HG02571 (cell line): Measurements from ENCODE around the gene EPHB1.
"Not testable (repeated sequence)": the region's sequence is repeated elsewhere in the genome, so short reads cannot be mapped to it uniquely, and the experiment has no call there.

Experiments used
- ATAC-seq: cut with Tn5 transposase; IDR thresholded peaks from one replicate; pipeline ENCODE4 v1.9.1; 2021; ENCODE audit warnings: mild to moderate bottlenecking, moderate library complexity; ENCODE audit not compliant: unreplicated experiment

Gene EPHB1

DNA sequence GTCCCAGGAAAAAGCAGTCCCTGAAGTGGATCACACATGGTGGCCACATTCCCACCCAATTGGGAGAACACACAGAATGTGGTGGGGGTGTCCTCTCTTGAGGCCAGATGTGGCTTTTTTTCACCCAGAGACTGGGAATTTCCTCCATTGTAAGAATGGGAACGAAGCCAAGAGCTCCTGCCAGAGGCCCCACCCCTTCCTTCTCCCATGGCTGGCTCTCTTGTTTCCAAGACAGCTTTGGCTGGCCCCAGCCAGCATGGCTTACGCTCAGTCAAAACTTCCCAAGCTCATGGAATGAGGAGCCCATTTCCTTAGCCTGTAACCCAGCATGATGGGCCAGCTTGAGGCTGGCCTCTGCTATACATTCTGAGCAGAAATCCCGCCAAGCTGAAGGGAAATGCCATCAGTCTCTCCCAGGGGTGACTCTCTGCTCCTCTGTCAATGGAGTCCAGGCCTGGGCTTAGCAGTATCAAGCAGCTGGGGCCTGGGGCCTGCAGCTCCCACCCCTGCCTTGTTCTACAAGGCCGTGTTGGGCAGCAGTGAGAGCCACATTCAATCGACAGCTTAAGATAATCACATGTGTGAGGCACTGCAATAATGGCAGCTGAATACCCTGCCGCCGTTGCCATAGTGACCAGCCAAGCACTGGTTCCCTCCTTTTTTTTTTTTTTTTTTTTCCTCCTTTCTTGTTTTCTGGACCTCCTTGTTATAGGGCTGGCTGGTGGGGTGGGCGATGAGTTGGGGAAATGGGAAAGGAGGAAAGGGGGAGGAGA, 142.4 kb downstream of the EPHB1 start:
- ATAC-seq = no peak

DNA sequence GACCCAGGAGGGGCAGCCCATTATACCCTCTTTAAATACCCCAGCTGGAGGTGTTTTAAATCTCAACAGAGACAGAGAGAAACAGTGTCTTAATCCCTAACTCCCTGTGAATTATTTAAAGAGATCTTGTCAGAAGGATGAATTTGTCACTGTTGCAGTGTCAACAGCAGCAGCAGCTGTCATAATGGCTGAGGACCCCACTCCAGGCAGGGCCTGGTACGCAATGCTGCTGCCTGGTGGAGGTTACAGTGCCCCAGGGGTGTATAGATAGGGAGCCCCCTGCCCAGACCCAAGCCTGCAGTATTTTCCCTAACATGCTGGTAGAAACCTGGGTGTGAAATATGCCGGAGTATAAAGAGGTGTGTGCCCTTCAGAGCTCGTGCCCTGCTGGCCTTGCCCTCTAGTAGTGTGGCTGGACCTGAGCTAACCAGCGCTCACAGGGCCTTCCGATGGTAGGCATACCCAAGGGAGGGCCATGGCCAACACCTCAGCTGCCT, 143.0 kb downstream of the EPHB1 start:
- no peak for ATAC-seq

DNA sequence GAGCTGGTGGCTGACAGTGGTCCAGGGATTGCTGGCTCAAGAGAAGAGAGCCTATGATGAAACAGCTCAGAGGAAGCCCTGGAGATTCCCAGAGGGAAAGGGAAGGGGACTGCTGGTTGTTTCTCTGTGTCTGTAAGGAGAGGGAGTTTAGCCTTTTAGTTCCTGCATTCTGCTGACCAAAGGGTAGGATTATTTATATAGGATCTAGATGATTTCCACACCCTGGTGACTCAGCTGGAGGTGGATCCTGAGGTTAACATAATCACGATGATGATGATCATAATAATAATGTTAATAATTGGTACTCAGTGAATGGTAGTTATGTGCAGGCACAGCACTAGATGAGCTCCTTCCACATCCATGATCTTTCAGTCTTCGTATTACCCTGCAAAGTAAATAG, 144.9 kb downstream of the EPHB1 start:
- no peak for ATAC-seq

DNA sequence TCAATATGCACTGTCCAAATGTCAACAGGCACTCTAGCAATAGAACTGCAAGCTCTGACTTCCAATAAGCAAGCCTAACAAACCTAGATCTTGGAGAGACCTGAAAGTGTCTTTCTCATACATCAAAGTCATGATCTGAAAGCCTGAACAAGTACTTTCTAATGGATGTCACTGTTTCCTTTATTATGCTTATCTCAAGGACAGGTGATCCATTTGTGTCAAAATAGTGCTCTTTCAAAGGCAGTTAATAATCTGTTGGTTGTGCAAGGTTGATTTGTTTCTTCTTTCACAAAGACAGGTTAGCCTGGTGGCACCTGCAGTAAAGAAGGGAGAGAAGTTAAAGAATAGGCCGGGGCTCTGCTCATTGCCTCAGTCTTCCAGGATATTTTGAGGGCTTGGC, 146.8 kb downstream of the EPHB1 start:
- no peak for ATAC-seq

DNA sequence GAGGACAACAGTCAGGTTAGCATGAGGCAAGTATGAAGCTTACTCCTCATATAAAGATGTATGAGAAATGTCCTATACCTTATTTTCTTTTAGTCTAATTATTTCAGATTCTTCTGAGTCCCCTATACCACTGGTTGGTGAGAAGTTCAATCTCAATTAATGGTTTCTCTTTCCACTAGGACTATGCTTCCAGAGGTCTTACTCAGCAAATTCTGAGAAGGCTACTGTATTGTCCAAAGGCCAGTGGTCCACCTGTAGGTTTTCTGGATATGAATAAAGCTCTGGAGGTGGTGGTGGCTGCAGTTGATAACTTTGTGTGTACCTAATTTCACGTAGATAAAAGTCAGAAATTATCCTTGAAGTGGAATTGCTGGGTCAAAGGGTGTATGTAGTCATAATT, 149.4 kb downstream of the EPHB1 start:
- ATAC-seq = no peak

DNA sequence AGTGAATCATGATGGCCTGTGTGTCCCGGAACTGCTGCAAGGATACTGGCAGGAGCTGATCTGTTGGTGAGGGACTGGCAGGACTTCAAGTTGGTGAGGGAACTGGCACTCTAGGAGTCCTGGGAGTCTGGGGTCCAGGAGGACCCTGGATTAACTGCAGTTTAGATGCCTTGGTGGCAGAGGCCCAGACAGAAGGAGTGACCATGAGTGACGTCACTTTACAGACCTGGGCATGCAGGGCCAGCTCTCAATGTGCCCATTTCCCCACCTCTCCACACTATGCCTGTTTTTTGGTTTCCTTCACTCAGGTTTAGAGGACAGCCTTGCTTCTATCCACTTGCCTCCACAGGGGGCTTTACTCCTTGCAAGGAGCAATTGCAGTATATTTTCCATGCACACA, 154.1 kb downstream of the EPHB1 start:
- ATAC-seq = no peak

DNA sequence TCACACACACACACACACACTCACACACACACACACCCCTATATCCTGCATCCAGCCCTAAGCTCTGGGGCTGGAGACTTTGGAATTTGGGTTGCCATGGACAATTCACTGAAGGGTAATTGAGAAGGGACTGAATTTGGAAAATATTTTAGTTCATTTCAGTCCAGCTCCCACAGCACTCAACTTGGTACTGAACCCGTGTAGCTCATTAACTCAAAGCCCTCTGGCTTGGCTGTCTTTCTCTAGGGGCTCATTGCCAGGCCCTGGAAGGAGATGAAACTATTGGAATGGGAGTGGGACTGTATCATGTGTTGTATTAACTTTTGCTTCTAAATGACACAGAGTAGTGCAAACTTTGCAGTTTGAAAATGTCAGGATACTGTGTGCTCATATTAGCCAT, 157.3 kb downstream of the EPHB1 start:
- no peak for ATAC-seq

DNA sequence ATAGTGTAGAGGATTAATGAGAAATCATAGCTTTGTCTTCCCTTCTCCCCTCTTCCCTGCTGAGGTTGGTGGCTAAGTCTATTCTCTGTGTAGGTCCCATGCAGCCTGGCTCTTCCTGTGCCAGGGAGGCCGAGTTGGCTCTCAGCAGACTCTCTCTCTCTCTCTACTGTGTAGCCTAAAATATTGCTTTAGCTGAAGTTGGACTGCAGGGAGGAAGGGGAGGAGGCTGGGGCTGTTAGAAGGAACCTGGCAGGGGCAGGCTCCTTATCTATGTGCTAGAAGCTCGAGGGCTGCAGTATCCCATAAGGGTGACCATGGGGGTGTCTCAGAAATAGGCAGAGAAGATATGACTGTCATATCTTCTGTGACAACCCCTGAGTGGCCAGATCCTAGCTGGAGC, 160.8 kb downstream of the EPHB1 start:
- ATAC-seq = no peak

DNA sequence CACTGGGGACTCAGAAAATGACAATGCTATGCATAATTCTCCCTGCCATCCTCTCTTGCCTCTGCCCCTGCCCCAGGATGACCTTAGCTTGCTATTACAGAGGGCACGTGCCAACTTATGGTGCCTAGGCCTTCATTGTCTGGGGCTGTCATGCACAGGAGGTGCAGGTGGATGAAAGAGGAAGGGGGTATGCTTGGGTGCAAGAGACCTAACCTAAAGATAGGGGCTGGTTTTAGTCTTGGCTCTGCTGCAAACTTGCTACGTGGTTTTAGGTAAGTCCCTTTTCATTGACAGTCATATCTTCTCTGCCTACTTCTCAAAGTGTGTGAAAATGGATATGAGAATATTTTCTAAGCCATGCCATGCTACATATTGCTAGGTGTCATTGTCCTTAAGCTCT, 161.3 kb downstream of the EPHB1 start:
- ATAC-seq = peak; percentile 64

DNA sequence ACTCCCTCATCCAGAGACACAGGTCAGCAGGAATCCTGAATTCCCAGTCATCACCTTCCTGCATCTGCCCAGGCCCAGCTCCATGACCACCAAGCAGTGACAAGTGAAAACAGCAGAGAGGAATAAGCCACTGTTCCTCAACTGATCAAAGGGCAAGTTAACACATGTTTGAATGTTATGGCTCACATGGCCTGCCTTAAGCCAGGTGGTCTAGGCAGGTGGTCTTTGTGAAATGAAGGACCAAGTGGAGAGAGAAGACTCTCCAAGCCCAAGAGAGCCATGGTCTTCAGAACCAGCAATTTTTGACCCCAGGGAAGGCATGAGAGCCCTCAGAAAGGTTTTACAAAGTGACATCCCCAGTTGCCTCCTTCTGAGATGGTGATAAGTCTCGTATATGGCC, 161.8 kb downstream of the EPHB1 start:
- ATAC-seq = no peak

DNA sequence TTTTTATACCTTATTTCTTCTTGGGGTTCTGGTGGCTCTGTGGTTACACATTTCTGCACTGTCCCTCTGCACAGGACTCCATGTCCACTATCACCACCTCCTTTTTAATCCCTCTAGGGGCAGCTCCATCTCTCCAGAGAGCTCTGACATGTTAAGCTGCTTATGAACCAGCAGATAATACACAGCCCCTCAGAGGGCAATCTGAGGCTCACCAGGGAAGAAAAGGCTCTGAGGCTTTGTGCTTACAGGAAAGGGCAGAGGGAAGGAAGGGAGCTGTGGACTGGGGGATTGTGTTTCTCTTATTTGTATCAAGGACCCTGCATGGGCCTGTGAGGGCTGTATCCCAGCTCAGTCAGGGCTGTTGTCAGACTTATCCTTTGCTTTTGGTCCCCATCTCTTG, 164.5 kb downstream of the EPHB1 start:
- no peak for ATAC-seq

DNA sequence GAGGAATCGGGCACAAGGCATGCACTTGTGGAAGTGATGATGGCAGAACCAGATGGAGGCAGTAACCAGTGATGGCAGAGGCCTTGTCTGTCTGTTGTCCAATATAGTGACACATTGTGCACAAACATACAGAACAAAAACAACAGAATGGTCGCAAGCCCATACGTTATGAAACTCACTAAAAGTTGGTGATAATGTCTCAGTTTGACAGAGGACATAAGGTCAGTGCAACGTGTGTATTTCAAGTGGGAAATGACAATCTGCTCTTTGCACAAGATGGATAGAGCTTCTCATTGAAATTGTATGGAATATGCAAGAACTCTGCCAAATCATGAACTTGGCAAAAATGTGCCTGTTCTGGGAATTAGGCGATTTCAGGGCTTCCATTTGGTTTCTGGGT, 169.2 kb downstream of the EPHB1 start:
- no peak for ATAC-seq

DNA sequence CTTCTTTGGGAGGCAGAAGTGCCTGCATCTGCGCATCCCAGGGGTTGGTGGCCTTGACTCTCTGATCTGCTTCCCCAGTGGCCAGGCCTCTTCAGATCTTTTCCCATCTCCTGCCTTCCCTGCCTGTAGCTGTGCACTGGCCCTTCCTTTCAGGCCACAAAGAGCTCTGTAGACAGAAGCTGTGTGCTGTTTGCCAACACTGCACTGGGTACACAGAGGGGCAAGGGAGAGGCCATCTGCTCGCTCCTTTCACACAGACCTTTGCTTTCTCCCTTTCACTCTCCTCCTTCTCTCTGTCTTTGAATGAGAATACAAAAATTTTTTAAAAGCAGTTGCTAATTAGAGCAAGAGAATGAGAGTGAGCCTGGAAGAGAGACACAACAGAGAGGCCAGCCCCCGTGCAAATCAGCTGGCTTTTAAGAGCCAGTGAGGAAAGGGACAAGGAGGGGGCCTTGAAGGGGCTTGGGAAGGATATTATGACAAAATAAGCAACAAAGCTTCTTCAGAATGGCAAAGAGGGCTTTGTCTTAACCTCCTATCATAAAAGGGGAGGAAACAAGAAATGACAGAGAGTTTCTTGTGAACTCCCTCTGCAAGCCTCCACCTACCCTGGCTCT, 170.9 kb downstream of the EPHB1 start:
- no peak for ATAC-seq

DNA sequence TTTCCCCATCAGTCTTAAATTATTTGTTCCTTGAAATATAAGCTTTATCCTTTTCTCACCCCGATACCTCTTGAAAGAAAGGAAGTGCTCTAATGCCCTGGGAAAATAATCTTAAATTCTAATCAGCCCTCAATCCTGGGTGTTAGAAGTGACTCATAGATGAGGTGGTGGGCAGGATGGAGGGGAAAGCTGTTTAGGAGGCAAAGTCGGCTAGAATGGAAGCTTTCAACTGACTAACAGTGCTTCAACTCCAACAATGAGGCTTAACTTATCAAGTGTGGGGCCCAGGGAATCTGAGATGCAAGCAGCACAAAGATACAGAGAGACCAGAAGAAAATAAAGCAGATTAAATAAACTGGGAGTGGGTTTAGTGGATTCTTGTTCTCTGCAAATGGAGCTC, 175.8 kb downstream of the EPHB1 start:
- no peak for ATAC-seq

DNA sequence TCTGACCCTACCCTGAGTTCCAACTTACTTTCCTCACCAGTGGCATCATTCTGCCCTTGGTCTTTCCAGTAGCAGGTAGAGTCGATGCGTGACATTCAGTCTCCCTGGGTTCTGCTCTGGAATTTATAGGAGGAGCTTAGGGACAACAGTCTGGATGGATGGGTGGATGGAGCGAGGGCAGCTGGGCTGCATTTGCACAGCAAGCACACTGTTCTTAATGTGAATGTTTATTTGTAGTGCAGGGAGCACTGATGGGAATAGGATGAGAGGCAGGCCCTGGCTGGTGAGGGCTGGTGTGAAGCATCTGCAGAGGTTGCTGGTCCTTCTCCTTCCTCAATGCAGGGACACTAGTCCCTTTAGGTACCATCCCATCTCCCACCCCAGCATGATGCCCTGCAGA, 176.2 kb downstream of the EPHB1 start:
- ATAC-seq = no peak

DNA sequence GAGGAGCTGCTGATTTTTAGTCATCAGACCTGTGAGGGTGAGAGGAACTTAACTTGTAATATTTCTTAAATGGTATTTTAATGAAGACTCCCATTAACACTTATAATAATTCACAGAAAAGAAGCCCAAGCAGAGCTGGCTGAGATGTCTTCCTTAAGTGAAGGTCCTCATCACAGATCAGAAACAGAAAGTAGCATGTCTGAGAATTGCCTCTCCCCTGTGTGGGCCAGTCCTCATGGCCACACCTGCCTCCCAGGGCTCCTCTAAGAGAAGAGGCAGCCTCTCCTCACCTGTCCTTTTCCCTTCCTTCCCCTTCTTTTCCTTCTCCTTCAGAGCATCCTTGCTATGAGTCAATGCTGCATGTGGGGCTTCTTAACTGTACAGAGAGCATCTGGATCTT, 176.8 kb downstream of the EPHB1 start:
- not testable (repeated sequence) for ATAC-seq

DNA sequence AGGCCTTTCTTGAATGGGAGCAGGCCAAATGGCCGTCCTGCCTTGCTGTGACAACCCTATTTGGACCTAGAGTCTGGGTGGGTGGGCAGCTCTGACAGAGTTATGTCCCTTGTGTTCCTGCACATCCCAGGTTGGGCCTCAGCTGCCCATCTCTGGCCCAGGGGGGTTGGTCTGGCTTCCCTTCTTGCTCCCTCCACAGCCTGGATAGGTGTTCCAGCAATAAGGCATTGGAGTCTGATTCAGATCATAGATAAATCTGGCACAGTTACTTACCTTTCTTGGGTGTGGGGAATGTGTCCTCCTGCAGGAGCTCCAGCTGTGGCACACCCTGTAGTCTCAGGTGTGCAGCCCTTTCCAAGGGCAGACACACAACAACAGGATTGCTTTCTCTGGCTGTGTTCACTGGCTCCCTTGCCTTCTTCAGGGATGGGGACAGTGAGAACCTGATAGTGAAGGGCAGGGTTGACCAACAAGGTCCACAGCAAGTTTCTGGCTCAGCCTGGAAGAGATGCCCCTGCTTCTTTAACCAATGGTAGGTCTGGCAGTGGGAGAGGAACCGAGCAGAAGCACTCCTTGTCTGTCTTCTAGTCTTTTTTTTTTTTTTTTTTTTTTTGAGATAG, 177.9 kb downstream of the EPHB1 start:
- ATAC-seq = no peak

DNA sequence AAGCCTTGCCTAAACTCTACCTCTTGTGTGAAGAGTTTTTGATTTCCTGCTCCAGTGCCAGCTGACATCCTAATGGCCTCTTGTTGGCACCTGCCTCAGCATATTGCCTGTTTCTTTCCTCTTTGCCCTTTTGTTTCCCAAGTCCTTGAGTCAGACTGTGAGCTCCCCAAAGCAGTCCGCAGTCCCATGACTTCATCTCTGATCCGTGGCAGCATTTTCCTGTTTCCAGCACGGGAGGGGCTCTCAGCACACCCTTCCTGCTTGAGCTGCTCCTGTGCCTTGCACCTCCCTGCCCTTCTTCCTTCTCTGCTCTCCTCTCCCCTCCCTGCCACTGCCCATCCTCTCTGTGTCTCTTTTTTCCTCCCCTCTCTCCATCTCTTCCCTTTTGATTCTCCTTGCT, 179.6 kb downstream of the EPHB1 start:
- no peak for ATAC-seq

DNA sequence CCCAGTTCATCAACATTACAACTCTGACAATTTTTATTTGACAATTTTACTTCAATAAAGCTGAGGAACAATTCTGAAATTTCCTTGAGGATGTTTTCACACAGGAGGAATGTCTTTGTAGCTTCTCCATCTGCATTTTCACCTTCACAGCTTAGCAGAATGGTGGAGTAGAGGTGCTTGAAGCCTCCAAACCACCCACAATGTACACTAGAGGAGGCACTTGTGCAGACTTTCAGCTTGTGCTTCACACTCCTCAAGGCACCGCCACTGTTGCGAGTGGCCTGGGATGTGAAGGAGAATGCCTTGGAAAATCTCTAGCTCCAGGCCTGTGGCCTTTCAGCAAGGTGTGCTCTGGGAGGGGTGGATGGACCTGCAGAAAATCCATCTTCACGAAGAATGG, 181.9 kb downstream of the EPHB1 start:
- no peak for ATAC-seq

DNA sequence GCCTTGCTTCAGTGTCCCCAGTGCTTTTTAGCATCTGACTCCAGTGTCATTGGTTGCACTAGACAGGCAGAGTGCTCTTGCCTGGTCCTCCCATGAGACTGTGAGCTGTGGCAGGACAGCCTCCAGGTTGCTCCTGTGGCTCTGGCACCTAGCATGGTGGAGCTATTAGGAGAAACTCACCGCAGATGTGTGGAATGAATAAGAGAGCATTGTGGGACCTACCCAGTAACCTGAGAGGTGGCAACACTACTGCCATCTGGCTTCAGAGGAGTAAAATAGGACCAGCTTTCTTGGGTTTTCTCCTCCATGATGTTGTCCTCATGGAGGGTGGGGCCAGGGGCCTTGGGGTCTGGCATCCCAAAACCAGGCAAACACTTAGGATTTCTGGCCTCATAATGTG, 183.6 kb downstream of the EPHB1 start:
- ATAC-seq = no peak

DNA sequence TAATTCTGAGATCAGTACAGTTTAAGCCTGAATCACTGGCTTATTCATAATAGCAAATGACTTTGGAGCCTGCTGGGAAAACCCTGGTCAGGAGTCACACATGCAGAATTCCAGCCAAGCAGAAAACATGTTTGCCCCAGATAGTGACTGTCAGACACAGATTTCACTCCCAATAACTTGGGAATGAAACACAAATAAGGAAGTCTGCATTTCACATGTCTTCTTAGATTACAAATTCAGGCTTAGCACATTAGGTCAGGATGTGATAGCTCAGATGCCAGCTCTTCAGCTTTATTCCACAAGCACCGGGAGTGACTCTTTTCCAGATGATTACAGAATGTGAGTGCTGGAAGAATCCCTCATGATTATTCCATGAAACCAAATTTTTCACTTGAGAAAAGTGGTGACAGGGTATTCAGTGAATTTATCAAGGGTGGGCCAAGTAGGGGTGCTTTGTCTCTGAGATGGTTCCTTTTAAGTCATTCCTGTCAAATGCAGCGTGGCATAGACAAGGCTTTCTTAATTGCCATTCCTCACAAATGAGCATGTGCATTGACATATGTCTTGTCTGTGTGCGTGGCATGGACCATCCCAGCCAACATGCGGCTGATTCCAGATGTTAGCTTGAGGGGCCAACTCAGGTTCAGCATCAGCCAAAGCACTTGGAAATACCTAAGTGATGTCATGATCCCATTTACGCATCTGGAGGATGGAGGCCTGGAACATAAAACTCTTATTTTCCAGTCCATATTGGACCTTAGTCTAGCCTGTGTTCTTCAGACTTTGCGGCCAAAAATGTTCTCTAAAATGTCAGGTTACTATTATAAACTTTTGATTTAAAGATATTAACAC, 191.0 kb downstream of the EPHB1 start:
- no peak for ATAC-seq
